GM18526 (cell line): ENCODE measurements around the gene CELF4.

Experiments used
- POLR2A ChIP-seq: IDR thresholded peaks from 3 replicates; pipeline ENCODE4 v1.6.1; 2011; ENCODE audit not compliant: insufficient read length; ENCODE audit errors: extremely low read depth

The CELF4 gene

DNA sequence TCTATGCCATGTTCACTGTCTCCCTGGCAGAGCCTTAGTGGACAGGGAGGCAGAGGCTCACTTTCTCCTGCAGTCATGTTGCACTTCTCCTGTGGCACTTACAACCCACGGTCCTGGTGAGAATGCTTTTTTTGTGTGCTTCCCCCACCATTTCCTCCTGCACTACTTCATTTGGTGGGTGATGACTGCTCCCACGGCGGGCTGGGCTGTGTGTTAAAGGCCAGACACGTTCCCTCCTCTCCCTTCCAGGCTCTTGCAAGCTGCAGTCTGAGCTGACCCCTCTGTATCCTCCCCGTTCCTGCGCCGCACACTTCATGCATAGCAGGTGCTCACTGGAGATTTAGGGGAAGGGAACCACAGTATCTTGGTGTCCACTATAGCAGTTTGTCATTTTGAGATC is 170.5 kb downstream of the CELF4 start:
- no peak for TF ChIP-seq POLR2A

GRCh38 chr18:37394610-37394965 is 171.0 kb downstream of the CELF4 start:
- no peak for TF ChIP-seq POLR2A

- TF ChIP-seq POLR2A = no peak
These were observed 171.5 kb downstream of the CELF4 start for GRCh38 chr18:37393945-37394609.

DNA sequence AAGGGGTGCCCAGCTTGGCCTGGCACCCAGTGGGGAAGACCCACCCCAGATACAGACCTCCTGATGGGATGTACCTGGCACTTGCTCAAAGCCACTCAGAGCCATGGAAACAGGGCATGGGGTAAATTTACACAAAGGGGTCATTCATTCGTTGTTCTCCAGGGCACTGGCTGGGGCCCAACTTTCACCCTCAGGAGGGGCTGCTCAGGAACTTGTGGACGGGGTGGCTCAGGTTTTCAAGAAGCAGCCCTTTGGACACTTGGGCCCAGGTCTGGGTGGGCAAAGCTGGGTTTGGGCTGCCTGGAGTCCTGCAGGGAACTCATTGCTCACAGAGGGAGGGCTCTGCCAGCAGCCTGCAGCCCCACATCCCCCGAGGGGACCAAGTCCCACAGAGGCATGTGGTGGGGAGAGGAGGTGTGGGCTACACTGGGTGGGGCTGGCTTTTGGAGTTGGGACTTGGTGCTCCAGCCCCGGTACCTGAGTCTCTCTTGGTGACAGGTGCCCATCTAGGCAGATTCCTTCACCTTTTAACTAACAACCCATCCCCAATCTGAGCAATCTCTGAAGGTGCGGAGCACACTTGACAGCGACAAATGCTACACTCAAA is 172.3 kb downstream of the CELF4 start:
- TF ChIP-seq POLR2A = no peak

DNA sequence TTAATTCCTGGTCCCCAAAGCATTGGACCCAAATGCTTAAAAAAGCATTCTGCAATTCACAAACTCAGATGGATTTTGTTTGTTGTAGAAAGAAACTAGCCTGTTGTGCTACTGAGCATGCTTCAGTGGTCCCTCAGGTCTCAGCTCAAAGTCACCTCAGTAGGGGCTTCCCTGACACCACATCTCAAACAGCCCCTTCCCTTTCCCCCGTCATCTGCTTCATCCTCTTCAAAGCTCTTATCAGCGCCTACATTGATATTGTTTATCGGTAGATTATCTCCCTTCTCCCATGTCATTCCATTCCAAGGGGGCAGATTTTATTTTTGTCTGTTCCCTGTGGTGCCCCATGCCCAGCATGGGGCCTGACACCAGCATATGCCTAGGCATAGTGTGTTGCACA is 172.9 kb downstream of the CELF4 start:
- TF ChIP-seq POLR2A = no peak

DNA sequence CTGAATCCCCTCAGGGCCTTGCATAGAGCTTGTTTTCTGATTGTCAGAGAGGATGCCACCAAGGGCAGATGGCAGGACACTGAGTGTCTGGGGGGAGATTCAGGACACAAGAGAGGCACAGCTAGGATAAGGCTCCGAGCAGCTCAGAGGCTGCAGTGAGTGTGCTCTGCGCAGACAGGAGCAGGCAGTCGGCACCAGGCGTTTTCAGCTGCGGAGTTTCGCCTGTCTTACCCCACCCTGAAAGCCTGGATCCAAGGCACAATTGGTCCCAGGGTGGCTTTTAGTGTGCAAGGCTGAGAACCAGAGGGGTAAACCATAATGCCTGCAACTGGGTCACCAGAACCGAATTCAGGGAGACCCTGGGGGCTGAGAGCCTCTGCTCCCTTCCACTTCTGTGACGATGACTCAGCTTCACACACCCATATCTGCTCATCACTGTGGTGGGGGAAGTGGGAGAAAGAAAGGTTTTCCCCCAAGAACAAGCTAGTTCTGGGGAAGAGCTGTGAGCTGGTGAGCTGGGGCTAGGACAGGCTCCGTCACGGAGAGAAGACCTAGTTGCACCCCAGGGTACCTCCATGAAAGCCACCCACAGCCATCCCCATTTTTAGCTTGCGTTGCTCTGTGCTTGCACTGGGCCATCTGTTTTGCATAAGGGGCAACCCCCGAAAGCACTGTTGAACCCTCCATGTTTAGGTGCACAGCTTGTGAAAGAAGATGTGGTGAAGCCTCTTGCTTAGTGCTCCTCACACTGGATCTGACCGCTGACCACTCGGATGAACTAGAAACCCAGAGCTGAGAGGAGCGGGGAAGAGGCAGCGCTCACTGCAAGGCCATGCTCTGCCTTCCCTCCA is 173.7 kb downstream of the CELF4 start:
- no peak for TF ChIP-seq POLR2A

DNA sequence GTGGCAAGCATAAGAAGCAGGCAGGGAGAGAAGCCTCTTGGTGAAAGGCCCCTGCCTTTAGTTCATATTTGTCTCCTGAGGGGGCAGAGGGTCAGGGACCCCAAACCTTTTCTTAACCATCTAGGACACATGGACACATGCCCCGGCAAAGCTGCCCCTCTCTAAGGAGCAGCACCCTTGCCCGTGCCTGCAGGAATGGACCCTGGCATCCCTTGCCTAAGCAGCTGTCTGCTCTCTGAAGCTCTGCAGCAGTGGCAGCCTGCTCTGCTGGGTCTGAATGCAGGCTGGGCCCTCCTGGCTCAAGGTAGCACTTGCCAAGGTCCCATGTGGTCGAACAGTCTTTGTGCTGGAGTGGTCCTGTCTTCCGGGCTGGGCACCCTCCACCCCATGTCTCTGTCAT is 174.4 kb downstream of the CELF4 start:
- no peak for TF ChIP-seq POLR2A

- TF ChIP-seq POLR2A = no peak
These were observed 174.9 kb downstream of the CELF4 start for GRCh38 chr18:37390687-37391086.

DNA sequence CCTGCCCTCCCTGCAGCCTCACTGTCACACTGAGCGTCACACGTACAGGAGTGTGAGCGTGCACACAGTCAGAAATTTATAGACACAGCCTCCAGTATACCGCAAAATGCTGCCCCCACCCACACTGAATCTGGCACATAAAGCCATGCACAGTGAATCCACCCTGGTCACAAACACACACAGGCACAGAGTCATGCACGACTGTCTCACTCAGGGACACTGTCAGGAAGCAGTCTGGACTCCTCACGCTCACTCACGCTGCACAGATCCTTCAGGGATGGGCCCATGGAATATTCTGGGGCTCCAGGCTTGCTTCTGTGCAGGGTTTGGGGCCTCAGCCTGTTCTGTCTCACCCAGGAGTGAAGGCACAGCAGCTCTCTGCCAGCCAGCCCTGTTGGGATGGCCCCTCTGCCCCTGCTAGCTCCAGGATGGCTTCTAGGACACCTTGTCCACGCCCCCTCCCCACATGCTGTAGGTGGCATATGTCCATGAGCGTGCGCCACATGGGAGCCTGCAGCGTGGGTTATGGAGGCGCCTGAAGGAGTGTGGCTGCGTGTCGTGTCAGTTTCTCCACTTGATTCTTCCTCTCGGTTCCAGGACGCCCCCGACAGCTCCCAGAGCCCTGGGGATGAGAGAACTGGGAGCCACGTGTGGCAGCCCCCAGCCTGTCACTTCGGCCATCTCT is 175.8 kb downstream of the CELF4 start:
- no peak for TF ChIP-seq POLR2A

DNA sequence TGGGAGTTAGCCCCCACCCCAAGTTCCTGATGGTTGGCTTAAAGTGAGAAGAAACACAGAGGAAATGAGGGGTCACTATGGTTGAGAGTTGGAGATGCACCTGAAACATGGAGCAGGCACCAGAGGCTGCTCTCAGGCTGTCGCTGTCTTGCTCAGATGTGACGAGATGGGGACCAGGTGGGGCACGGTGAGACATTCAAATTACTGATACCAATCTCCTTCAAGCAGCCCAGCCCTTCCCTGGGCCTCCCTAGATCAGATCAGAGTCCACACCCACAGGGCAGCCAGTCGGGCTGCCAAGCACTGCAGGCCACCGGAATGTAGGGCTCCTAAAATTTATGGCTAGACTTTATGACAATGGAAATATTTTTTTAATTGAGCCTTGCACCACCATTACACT is 176.6 kb downstream of the CELF4 start:
- no peak for TF ChIP-seq POLR2A

GRCh38 chr18:37388413-37388812 is 177.2 kb downstream of the CELF4 start:
- TF ChIP-seq POLR2A = no peak

- no peak for TF ChIP-seq POLR2A
These were observed 179.5 kb downstream of the CELF4 start for GRCh38 chr18:37385846-37386778.

DNA sequence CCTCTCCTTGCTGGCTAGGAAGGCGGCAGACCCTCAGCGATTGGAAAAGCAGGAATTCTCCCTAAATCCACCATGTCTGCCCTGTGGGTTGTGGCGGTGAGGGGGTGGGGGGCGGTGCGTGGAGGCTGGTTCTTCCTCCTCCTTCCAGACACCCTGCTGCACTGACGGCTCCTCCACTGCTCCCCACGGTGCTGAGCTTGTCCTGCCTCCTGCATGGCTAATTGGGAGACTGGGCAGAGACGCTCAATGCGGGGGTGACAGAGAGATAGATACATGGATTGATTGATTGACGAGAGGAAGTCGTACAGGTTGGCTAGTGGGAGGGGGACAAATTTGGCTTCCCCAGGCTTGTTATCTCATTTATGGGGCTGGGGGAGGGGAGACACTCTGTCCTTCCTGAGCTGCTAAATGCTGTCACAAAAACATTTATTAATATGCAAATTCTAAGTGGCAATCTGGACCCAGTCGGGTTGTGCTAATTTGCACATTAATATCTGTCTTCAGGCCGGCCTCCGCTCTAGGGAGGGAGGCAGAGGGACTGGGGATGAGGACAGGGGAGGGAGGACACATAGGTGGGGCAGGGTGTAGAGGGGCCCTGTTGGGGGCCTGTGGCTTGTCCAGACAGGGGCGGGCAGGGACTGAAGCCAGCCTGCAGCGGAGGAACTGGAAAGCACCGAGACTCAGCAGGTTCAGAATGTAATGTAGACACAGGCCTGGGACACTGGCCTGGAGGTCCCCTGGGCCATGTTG is 181.6 kb downstream of the CELF4 start:
- TF ChIP-seq POLR2A = no peak
